ENCODE measurements around the gene RAB43.
A peak's percentile ranks its signal among the peaks of the same experiment; 100 is the strongest.
"Not testable (repeated sequence)": the region's sequence is repeated elsewhere in the genome, so short reads cannot be mapped to it uniquely, and the experiment has no call there.

RAB43 gene

GRCh38 chr3:129117134-129117533, 4.5 kb downstream of the RAB43 start:
- no peak overlapping the region for H3K4me3 ChIP-seq (ENCODE audit: low read depth, low read length)
- peaks cover 16% of the 10 kb centered on the region for H3K36me3 ChIP-seq (replicated peaks)

DNA sequence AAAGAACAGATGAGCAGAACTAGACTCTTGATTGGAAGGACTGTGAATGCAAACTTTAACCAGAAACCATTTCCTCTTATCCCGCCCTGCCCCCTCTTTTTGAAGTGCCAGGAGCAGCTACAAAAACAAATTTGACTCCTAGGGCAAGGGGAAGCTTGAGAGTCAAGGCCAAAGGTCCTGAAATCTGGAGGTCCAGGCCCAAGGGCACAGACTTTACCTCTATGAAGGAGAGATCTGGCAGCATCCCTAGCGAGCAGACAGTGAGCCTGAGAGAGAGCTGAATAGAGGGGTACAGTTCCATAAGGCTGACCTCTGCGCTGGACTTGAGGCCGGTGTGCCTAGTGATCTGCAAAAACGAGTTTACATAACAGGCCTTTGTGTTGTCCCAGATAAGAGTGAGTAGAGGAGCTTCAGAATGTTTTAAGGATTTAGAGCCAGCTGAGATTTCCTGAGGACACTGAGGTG, 5.1 kb downstream of the RAB43 start:
- Histone ChIP-seq H3K27ac (no peak overlapping the region), H3K4me3 (ENCODE audit: low read depth, low read length) (no peak overlapping the region), H3K27me3 (replicated peaks) (no peaks in the 10 kb centered on the region), H3K36me3 (replicated peaks) (peaks cover 17% of the 10 kb centered on the region)
- no peak for TF ChIP-seq CTCF (IDR thresholded peaks at IDR 0.05; ENCODE audit: low read depth, low read length, missing control alignments)
- in situ Hi-C loops (cut with HindIII; ENCODE audit: low pct_ligation_motif_present, low sequenced_read_pairs): no loop called here
- DNase-seq: no peak

More at GRCh38 chr3:129117134-129117533, 4.5 kb downstream of the RAB43 start:
- in situ Hi-C loops (cut with HindIII; ENCODE audit: low pct_ligation_motif_present, low sequenced_read_pairs): no loop called here
- DNase-seq: no peak
- H3K27me3 ChIP-seq (replicated peaks): no peaks in the 10 kb centered on the region
- no peak overlapping the region for H3K27ac ChIP-seq
- TF ChIP-seq CTCF (IDR thresholded peaks at IDR 0.05; ENCODE audit: low read depth, low read length, missing control alignments): no peak

GRCh38 chr3:129114455-129114854, 7.1 kb downstream of the RAB43 start:
- no peak overlapping the region for H3K27ac ChIP-seq
- H3K36me3 ChIP-seq (replicated peaks): peaks cover 17% of the 10 kb centered on the region
- TF ChIP-seq CTCF (IDR thresholded peaks at IDR 0.05; ENCODE audit: low read depth, low read length, missing control alignments): no peak
- no peak overlapping the region for H3K4me3 ChIP-seq (ENCODE audit: low read depth, low read length)
- no peak for DNase-seq
- no peaks in the 10 kb centered on the region for H3K27me3 ChIP-seq (replicated peaks)
- in situ Hi-C loops (cut with HindIII; ENCODE audit: low pct_ligation_motif_present, low sequenced_read_pairs): no loop called here

GRCh38 chr3:129112308-129113052, 9.1 kb downstream of the RAB43 start:
- Histone ChIP-seq H3K36me3 (replicated peaks) (peaks cover 20% of the 10 kb centered on the region), H3K27me3 (replicated peaks) (no peaks in the 10 kb centered on the region), H3K4me3 (ENCODE audit: low read depth, low read length) (no peak overlapping the region), H3K27ac (no peak overlapping the region)
- in situ Hi-C loops (cut with HindIII; ENCODE audit: low pct_ligation_motif_present, low sequenced_read_pairs): no loop called here
- peak; percentile 13 for DNase-seq
- TF ChIP-seq CTCF (IDR thresholded peaks at IDR 0.05; ENCODE audit: low read depth, low read length, missing control alignments): no peak

DNA sequence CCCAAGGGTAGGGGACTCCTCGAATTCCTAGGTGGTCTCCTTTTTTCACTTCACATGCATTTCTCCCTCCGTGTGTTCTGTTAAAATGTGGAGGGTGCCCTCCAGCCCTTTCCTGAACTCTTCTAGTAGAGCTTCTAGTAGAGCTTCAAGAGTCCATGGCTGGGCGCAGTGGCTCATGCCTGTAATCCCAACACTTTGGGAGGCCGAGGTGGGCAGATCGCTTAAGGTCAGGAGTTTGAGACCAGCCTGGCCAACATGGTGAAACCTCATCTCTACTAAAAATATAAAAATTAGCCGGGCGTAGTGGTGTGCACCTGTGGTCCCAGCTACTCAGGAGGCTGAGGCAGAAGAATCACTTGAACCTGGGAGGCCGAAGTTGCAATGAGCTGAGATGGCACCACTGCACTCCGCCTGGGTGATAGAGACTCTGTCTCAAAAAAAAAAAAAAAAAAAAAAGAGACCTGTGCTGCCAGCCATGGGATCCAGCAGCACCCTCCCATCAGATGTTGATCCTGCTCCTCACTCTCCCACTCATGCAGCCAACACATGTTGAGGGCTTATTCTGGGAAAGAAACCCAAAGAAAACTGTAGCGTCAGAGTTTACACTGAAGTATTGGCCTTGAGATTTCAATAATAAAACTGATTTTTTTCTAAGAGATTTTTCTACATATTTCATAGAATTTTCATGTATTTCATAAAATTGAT, 10.4 kb downstream of the RAB43 start:
- peaks cover 23% of the 10 kb centered on the region for H3K36me3 ChIP-seq (replicated peaks)
- DNase-seq; H3K27me3 ChIP-seq (replicated peaks); H3K27ac ChIP-seq; H3K4me3 ChIP-seq (ENCODE audit: low read depth, low read length); in situ Hi-C loops (cut with HindIII; ENCODE audit: low pct_ligation_motif_present, low sequenced_read_pairs): not testable (repeated sequence)

GRCh38 chr3:129107793-129108192, 13.8 kb downstream of the RAB43 start:
- Histone ChIP-seq H3K4me3 (ENCODE audit: low read depth, low read length) (no peak overlapping the region), H3K36me3 (replicated peaks) (peaks cover 13% of the 10 kb centered on the region), H3K27ac (no peak overlapping the region), H3K27me3 (replicated peaks) (no peaks in the 10 kb centered on the region)
- in situ Hi-C loops (cut with HindIII; ENCODE audit: low pct_ligation_motif_present, low sequenced_read_pairs): no loop called here
- DNase-seq: no peak
- no peak for TF ChIP-seq CTCF (IDR thresholded peaks at IDR 0.05; ENCODE audit: low read depth, low read length, missing control alignments)

Data from brain microvascular endothelial cell (primary cell).